Measurements from ENCODE around the gene ADAMTS15.
A peak's percentile ranks its signal among the peaks of the same experiment; 100 is the strongest.

ADAMTS15 gene

GRCh38 chr11:130416906-130417305 is 31.5 kb upstream of the ADAMTS15 start:
- no peak for DNase-seq (ENCODE audit: low read depth, low spot score)

- DNase-seq (ENCODE audit: low read depth, low spot score), result no peak
Measured at GRCh38 chr11:130418210-130418609, 30.2 kb upstream of the ADAMTS15 start.

- DNase-seq (ENCODE audit: low read depth, low spot score), result no peak
Measured at GRCh38 chr11:130418756-130419155, 29.7 kb upstream of the ADAMTS15 start.

- DNase-seq (ENCODE audit: low read depth, low spot score), result no peak
Measured at GRCh38 chr11:130420478-130421198, 27.8 kb upstream of the ADAMTS15 start.

- no peak for DNase-seq (ENCODE audit: low read depth, low spot score)
Measured at GRCh38 chr11:130421199-130421585, 27.3 kb upstream of the ADAMTS15 start.

GRCh38 chr11:130421697-130422096 is 26.7 kb upstream of the ADAMTS15 start:
- DNase-seq (ENCODE audit: low read depth, low spot score), result no peak

- no peak for DNase-seq (ENCODE audit: low read depth, low spot score)
Measured at GRCh38 chr11:130422251-130422995, 26.0 kb upstream of the ADAMTS15 start.

GRCh38 chr11:130423541-130424142 is 24.8 kb upstream of the ADAMTS15 start:
- no peak for DNase-seq (ENCODE audit: low read depth, low spot score)

- no peak for DNase-seq (ENCODE audit: low read depth, low spot score)
Measured at GRCh38 chr11:130424613-130425140, 23.8 kb upstream of the ADAMTS15 start.

- DNase-seq (ENCODE audit: low read depth, low spot score), result no peak
Measured at GRCh38 chr11:130425156-130425555, 23.3 kb upstream of the ADAMTS15 start.

- DNase-seq (ENCODE audit: low read depth, low spot score), result no peak
Measured at GRCh38 chr11:130426223-130426836, 22.1 kb upstream of the ADAMTS15 start.

GRCh38 chr11:130426837-130427341 is 21.6 kb upstream of the ADAMTS15 start:
- DNase-seq (ENCODE audit: low read depth, low spot score), result no peak

GRCh38 chr11:130427581-130428315 is 20.7 kb upstream of the ADAMTS15 start:
- no peak for DNase-seq (ENCODE audit: low read depth, low spot score)

GRCh38 chr11:130428316-130429119 is 19.9 kb upstream of the ADAMTS15 start, which contains the start of gene ADAMTS8:
TSS of gene ADAMTS8 (minus strand) at chr11:130428609. CDS start at chr11:130428286, 323 bp downstream.
- no peak for DNase-seq (ENCODE audit: low read depth, low spot score)

GRCh38 chr11:130429120-130429681 is 19.2 kb upstream of the ADAMTS15 start:
- no peak for DNase-seq (ENCODE audit: low read depth, low spot score)

- DNase-seq (ENCODE audit: low read depth, low spot score), result no peak
Measured at GRCh38 chr11:130429983-130430382, 18.5 kb upstream of the ADAMTS15 start.

GRCh38 chr11:130431331-130431773 is 17.1 kb upstream of the ADAMTS15 start:
- DNase-seq (ENCODE audit: low read depth, low spot score), result peak; percentile 41

- DNase-seq (ENCODE audit: low read depth, low spot score), result no peak
Measured at GRCh38 chr11:130431801-130432200, 16.6 kb upstream of the ADAMTS15 start.

- no peak for DNase-seq (ENCODE audit: low read depth, low spot score)
Measured at GRCh38 chr11:130433357-130433756, 15.1 kb upstream of the ADAMTS15 start.
